Loucy (cell line): ENCODE measurements around the gene L3MBTL3.

Source experiments
- H2AFZ ChIP-seq: fragments of 200-600 bp; sonication (generic); 2 replicates; pipeline ENCODE4 v1.6.0; 2016; ENCODE audit warnings: antibody characterized with exemption, mild to moderate bottlenecking, low read length, moderate library complexity
- H3F3A ChIP-seq: fragments of 200-600 bp; 2 replicates; pipeline ENCODE4 v1.6.0; 2016; ENCODE audit warnings: antibody characterized with exemption, low read depth, mild to moderate bottlenecking
- H3K27me3 ChIP-seq: fragments of 200-600 bp; sonication (generic); 2 replicates; pipeline ENCODE4 v1.6.1; 2014; ENCODE audit warnings: low read length, mild to moderate bottlenecking; ENCODE audit not compliant: insufficient read depth, poor library complexity, severe bottlenecking
- H3K36me3 ChIP-seq: fragments of 200-600 bp; sonication (generic); 2 replicates; pipeline ENCODE4 v1.6.1; 2016; ENCODE audit warnings: low read length; ENCODE audit not compliant: insufficient read depth
- H3K4me1 ChIP-seq: fragments of 200-600 bp; sonication (generic); 2 replicates; pipeline ENCODE4 v1.5.1; 2014; ENCODE audit warnings: low read length, mild to moderate bottlenecking; ENCODE audit not compliant: insufficient read depth, poor library complexity, severe bottlenecking
- H3K4me2 ChIP-seq: fragments of 200-600 bp; sonication (generic); 2 replicates; pipeline ENCODE4 v1.6.0; 2014; ENCODE audit warnings: antibody characterized with exemption, low read length, low read depth, mild to moderate bottlenecking; ENCODE audit not compliant: poor library complexity, severe bottlenecking
- H3K4me3 ChIP-seq: fragments of 200-600 bp; sonication (generic); 2 replicates; pipeline ENCODE4 v1.5.1; 2014; ENCODE audit warnings: low read length, mild to moderate bottlenecking, mixed read lengths; ENCODE audit not compliant: poor library complexity, severe bottlenecking
- H3K79me2 ChIP-seq: fragments of 200-600 bp; sonication (generic); 2 replicates; pipeline ENCODE4 v1.6.1; 2014; ENCODE audit warnings: low read length; ENCODE audit not compliant: insufficient read depth
- H3K9ac ChIP-seq: fragments of 200-600 bp; sonication (generic); 2 replicates; pipeline ENCODE4 v1.6.0; 2014; ENCODE audit warnings: mild to moderate bottlenecking, low read depth, low read length, moderate library complexity; ENCODE audit not compliant: poor library complexity, severe bottlenecking
- H3K9me2 ChIP-seq: fragments of 200-600 bp; sonication (generic); replicated peaks from 2 replicates; pipeline ENCODE4 v1.6.1; 2016; ENCODE audit warnings: low read depth, low read length, mixed read lengths
- H3K9me3 ChIP-seq: fragments of 200-600 bp; sonication (generic); 2 replicates; pipeline ENCODE4 v1.6.1; 2014; ENCODE audit warnings: mild to moderate bottlenecking, antibody characterized with exemption, low read length, low read depth; ENCODE audit not compliant: insufficient read depth
- H4K20me1 ChIP-seq: fragments of 200-600 bp; sonication (generic); 2 replicates; pipeline ENCODE4 v1.6.0; 2014; ENCODE audit warnings: antibody characterized with exemption, low read length, mild to moderate bottlenecking; ENCODE audit not compliant: insufficient read depth, poor library complexity, severe bottlenecking
- CTCF ChIP-seq: fragments of 200-600 bp; sonication (generic); conservative IDR thresholded peaks from 2 replicates; pipeline ENCODE4 v1.5.1; 2014; ENCODE audit warnings: mild to moderate bottlenecking, antibody characterized with exemption, low read length
- EZH2phosphoT487 ChIP-seq: fragments of 200-600 bp; IDR thresholded peaks from 2 replicates; pipeline ENCODE4 v1.6.1; 2018; ENCODE audit warnings: antibody characterized with exemption, mild to moderate bottlenecking, moderate library complexity, borderline replicate concordance

Gene L3MBTL3

GRCh38 chr6:130129762-130130246, 111.4 kb downstream of the L3MBTL3 start:
- TF ChIP-seq CTCF (no peak), EZH2phosphoT487 (no peak)
- H4K20me1 ChIP-seq, result no peaks in the 10 kb centered on the region
- H3K9ac ChIP-seq, result no peak overlapping the region
- no peak overlapping the region for H2AFZ ChIP-seq
- H3F3A ChIP-seq, result no peaks in the 10 kb centered on the region
- H3K9me2 ChIP-seq, result no peaks in the 10 kb centered on the region
- H3K27me3 ChIP-seq, result no peaks in the 10 kb centered on the region
- H3K36me3 ChIP-seq, result peaks cover 4% of the 10 kb centered on the region; the same call in 1 of the 2 replicates
- H3K79me2 ChIP-seq, result no peaks in the 10 kb centered on the region
- no peak overlapping the region for H3K4me3 ChIP-seq
- H3K9me3 ChIP-seq, result no peaks in the 10 kb centered on the region
- H3K4me1 ChIP-seq, result no peaks in the 10 kb centered on the region
- no peak overlapping the region for H3K4me2 ChIP-seq

GRCh38 chr6:130132286-130132701, 113.9 kb downstream of the L3MBTL3 start:
- Histone ChIP-seq H3K27me3 (no peaks in the 10 kb centered on the region), H2AFZ (no peak overlapping the region), H3K9me3 (no peaks in the 10 kb centered on the region), H3K79me2 (no peaks in the 10 kb centered on the region), H3F3A (no peaks in the 10 kb centered on the region), H3K4me3 (no peak overlapping the region), H3K9me2 (no peaks in the 10 kb centered on the region), H4K20me1 (no peaks in the 10 kb centered on the region), H3K4me1 (no peaks in the 10 kb centered on the region), H3K36me3 (peaks cover 13% of the 10 kb centered on the region; the same call in 1 of the 2 replicates), H3K9ac (no peak overlapping the region), H3K4me2 (no peak overlapping the region)
- TF ChIP-seq EZH2phosphoT487 (no peak), CTCF (no peak)

GRCh38 chr6:130134582-130134981, 116.2 kb downstream of the L3MBTL3 start:
- Histone ChIP-seq H3K4me1 (no peaks in the 10 kb centered on the region), H3K36me3 (peaks cover 17% of the 10 kb centered on the region; the same call in 1 of the 2 replicates), H3K4me3 (no peak overlapping the region), H3K4me2 (no peak overlapping the region), H2AFZ (no peak overlapping the region), H3F3A (no peaks in the 10 kb centered on the region), H3K9me2 (no peaks in the 10 kb centered on the region), H3K9me3 (no peaks in the 10 kb centered on the region), H3K9ac (no peak overlapping the region), H4K20me1 (no peaks in the 10 kb centered on the region), H3K79me2 (no peaks in the 10 kb centered on the region), H3K27me3 (no peaks in the 10 kb centered on the region)
- TF ChIP-seq CTCF (no peak), EZH2phosphoT487 (no peak)
